Erythroblast (primary cell): ENCODE results near the gene MFAP4.

Experiments
- GATA1 ChIP-seq: IDR thresholded peaks from 2 replicates; pipeline ENCODE4 v1.6.1; 2011; ENCODE audit warnings: low read depth, mild to moderate bottlenecking, control low read depth, low read length, moderate library complexity
- POLR2A ChIP-seq: IDR thresholded peaks from 2 replicates; pipeline ENCODE4 v1.6.1; 2011; ENCODE audit warnings: mild to moderate bottlenecking, low read length

DNA sequence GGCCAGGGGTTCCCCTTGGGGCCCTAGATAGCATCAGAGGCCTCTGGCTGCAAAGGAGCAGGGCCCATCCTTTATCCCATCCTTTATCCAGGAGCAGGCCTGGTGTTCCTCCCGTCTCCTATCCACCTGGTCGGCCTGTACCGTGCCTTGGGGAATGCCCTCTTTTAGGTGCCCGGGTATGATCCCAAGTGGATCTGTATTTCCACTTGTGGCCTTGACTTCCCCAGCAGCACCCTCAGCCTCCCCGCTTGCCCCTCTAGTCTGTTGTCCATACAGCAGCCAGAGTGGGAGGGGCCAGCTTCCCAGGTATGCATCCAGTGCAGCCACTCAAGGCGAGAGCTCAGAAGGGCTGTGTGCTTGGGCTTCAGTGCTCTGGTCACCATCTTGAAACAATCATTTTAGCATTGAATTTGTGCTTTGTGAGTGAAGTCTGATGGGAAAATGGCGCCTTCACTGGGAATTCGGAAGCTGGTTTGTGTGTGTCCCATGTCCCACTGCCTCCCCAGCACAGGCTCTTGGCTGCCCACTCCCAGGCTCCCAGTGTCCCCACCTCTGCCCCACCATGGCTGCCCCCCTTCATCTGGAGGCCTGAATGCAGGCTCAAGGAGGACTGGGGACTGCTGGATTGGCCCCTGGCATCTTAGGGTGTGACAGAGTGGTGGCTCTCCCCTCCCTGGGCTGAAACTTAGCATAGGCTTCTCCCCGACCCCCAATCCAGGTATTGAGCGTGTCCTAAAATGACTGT lies 20.8 kb upstream of the MFAP4 start:
- no peak for TF ChIP-seq POLR2A
- TF ChIP-seq GATA1: no peak
